Smooth muscle cell (in vitro differentiated cells): Measurements from ENCODE around the gene IMMT. TPM values are rescaled to one million over a fixed set of nuclear protein-coding genes. Genes with fewer than 3 reads are reported as not detected.

ENCODE experiments used
- DNase-seq: peaks from one replicate; lab custom pipeline; 2025; ENCODE audit not compliant: unreplicated experiment; lab: John Stamatoyannopoulos, UW
- H2AFZ ChIP-seq: fragments of 200-600 bp; sonication (generic); 2 replicates; pipeline ENCODE4 v1.6.0; 2016; ENCODE audit warnings: antibody characterized with exemption, low read depth, mild to moderate bottlenecking
- H3F3A ChIP-seq: fragments of 200-600 bp; sonication (generic); 2 replicates; pipeline ENCODE4 v1.6.0; 2017; ENCODE audit warnings: antibody characterized with exemption, low read depth
- H3K27ac ChIP-seq: fragments of 200-600 bp; sonication (generic); 2 replicates; pipeline ENCODE4 v1.5.1; 2016; ENCODE audit warnings: low read depth, mild to moderate bottlenecking
- H3K27me3 ChIP-seq: fragments of 200-600 bp; sonication (generic); 2 replicates; pipeline ENCODE4 v1.6.1; 2016; ENCODE audit warnings: low read depth, mild to moderate bottlenecking
- H3K36me3 ChIP-seq: fragments of 200-600 bp; sonication (generic); 2 replicates; pipeline ENCODE4 v1.5.1; 2016; ENCODE audit warnings: low read depth
- H3K4me1 ChIP-seq: fragments of 200-600 bp; sonication (generic); 2 replicates; pipeline ENCODE4 v1.5.1; 2016; ENCODE audit warnings: low read depth
- H3K4me2 ChIP-seq: fragments of 200-600 bp; sonication (generic); 2 replicates; pipeline ENCODE4 v1.6.0; 2016; ENCODE audit warnings: mild to moderate bottlenecking
- H3K4me3 ChIP-seq: fragments of 200-600 bp; sonication (generic); 2 replicates; pipeline ENCODE4 v1.5.1; 2016; ENCODE audit warnings: mild to moderate bottlenecking
- H3K79me2 ChIP-seq: fragments of 200-600 bp; sonication (generic); 2 replicates; pipeline ENCODE4 v1.6.0; 2016; ENCODE audit warnings: low read depth, mild to moderate bottlenecking
- H3K9ac ChIP-seq: fragments of 200-600 bp; sonication (generic); 2 replicates; pipeline ENCODE4 v1.6.0; 2016; ENCODE audit warnings: low read depth
- H3K9me3 ChIP-seq: fragments of 200-600 bp; sonication (generic); replicated peaks from 2 replicates; pipeline ENCODE4 v1.5.1; 2016; ENCODE audit warnings: low read depth
- H4K20me1 ChIP-seq: fragments of 200-600 bp; sonication (generic); 2 replicates; pipeline ENCODE4 v1.6.0; 2016; ENCODE audit warnings: low read depth
- CTCF ChIP-seq: fragments of 200-600 bp; sonication (generic); IDR thresholded peaks from 2 replicates; pipeline ENCODE4 v1.5.1; 2017; ENCODE audit warnings: borderline replicate concordance, mild to moderate bottlenecking, antibody characterized with exemption; ENCODE audit not compliant: insufficient read depth, poor library complexity, severe bottlenecking
- WGBS: methylation state at CpG from one replicate; pipeline ENCODE4 v1.1.7; 2016; ENCODE audit warnings: low lambda C conversion rate; 5-methylcytosine and 5-hydroxymethylcytosine counted together
- polyA plus RNA-seq: library from polyadenylated mRNA; unstranded; fragments of >200 nt; fragmentation: Nextera tagmentation; extraction: Ambion mirVana; gene quantifications from 2 replicates; pipeline ENCODE4 v1.2.1, GENCODE V29; 2016
- total RNA-seq: library from RNA; depleted of rRNA; stranded (reverse); fragments of >200 nt; gene quantifications from 2 replicates; pipeline ENCODE4 v1.2.3, GENCODE V29; 2014

The IMMT gene
- total and polyA plus RNA-seq, 2 experiments from 2014 or later = 71.1 to 74.5 TPM

GRCh38 chr2:86213056-86213455 lies 17.8 kb upstream of the IMMT start:
- Histone ChIP-seq H3K9me3 (no peaks in the 10 kb centered on the region), H3K27ac (no peak overlapping the region), H3K9ac (no peak overlapping the region), H3K4me1 (no peaks in the 10 kb centered on the region), H3F3A (peaks cover 7% of the 10 kb centered on the region), H2AFZ (no peak overlapping the region), H3K4me3 (no peak overlapping the region), H3K36me3 (peaks cover 19% of the 10 kb centered on the region), H3K4me2 (no peak overlapping the region), H4K20me1 (no peaks in the 10 kb centered on the region), H3K79me2 (no peaks in the 10 kb centered on the region), H3K27me3 (no peaks in the 10 kb centered on the region)
- 51% methylated on average over 1 of the region's 1 CpG for WGBS
- DNase-seq = no peak
- TF ChIP-seq CTCF = no peak

GRCh38 chr2:86211796-86212188 lies 16.5 kb upstream of the IMMT start:
- Histone ChIP-seq H3F3A (peaks cover 7% of the 10 kb centered on the region), H2AFZ (no peak overlapping the region), H3K4me3 (no peak overlapping the region), H3K4me1 (no peaks in the 10 kb centered on the region), H4K20me1 (no peaks in the 10 kb centered on the region), H3K9me3 (no peaks in the 10 kb centered on the region), H3K27ac (no peak overlapping the region), H3K9ac (no peak overlapping the region), H3K79me2 (no peaks in the 10 kb centered on the region), H3K4me2 (no peak overlapping the region), H3K36me3 (peaks cover 22% of the 10 kb centered on the region), H3K27me3 (no peaks in the 10 kb centered on the region)
- TF ChIP-seq CTCF = no peak
- 95% methylated on average over 2 of the region's 2 CpGs for WGBS
- DNase-seq = no peak

GRCh38 chr2:86211033-86211795 lies 16.0 kb upstream of the IMMT start:
- DNase-seq = no peak
- no peaks in the 10 kb centered on the region for H3K27me3 ChIP-seq

More at GRCh38 chr2:86211033-86211795, 16.0 kb upstream of the IMMT start:
- no peak overlapping the region for H2AFZ ChIP-seq
- H3K36me3 ChIP-seq = peaks cover 22% of the 10 kb centered on the region
- peaks cover 7% of the 10 kb centered on the region for H3F3A ChIP-seq
- no peak overlapping the region for H3K27ac ChIP-seq
- no peaks in the 10 kb centered on the region for H3K79me2 ChIP-seq
- WGBS = 98% methylated on average over 2 of the region's 2 CpGs
- H3K4me3 ChIP-seq = no peak overlapping the region
- TF ChIP-seq CTCF = no peak
- no peaks in the 10 kb centered on the region for H3K9me3 ChIP-seq
- no peak overlapping the region for H3K9ac ChIP-seq
- no peak overlapping the region for H3K4me2 ChIP-seq
- H3K4me1 ChIP-seq = no peaks in the 10 kb centered on the region
- H4K20me1 ChIP-seq = no peaks in the 10 kb centered on the region
